Common myeloid progenitor, CD34-positive (primary cell): ENCODE results near the gene PRKCE.
A peak's percentile ranks its signal among the peaks of the same experiment; 100 is the strongest.

Experiments used
- CTCF ChIA-PET: fragments of 350-600 bp; sonication (Branson Sonifier 250); formaldehyde crosslinking; loops from one replicate; lab custom pipeline; 2021; ENCODE audit warnings: antibody characterized with exemption; lab: Charles Lee
- POLR2A ChIA-PET: fragments of 350-600 bp; sonication (Branson Sonifier 250); formaldehyde crosslinking; loops from one replicate; lab custom pipeline; 2021; ENCODE audit warnings: antibody characterized with exemption; lab: Charles Lee
- DNase-seq, 3 donors: peaks; one replicate each; pipeline versions ENCODE4 v3.0.0 to v3.0.0-alpha.2; 2013
- H3K27ac ChIP-seq, 2 experiments: 1 replicate in 1 of 2; 2 replicates in 1 of 2; pipeline ENCODE4 v1.7.0; 2013; ENCODE audit warnings: inconsistent platforms in 2 of 2, low read length in 2 of 2, mild to moderate bottlenecking in 2 of 2, low read depth in 1 of 2, moderate library complexity in 1 of 2; ENCODE audit not compliant: severe bottlenecking in 2 of 2, insufficient read depth in 1 of 2, poor library complexity in 1 of 2
- H3K27me3 ChIP-seq, 5 experiments: replicated peaks in 2 of 5; 1 replicate in 3 of 5; 2 replicates in 2 of 5; pipeline versions ENCODE4 v1.6.1 to v1.7.0; 2013; ENCODE audit warnings: low read length in 4 of 5, mild to moderate bottlenecking in 2 of 5, moderate library complexity in 2 of 5, inconsistent platforms in 1 of 5; ENCODE audit not compliant: insufficient read depth in 5 of 5, control insufficient read depth in 4 of 5
- H3K36me3 ChIP-seq, 4 experiments: 1 replicate in 2 of 4; 2 replicates in 2 of 4; pipeline versions ENCODE4 v1.6.1 to v1.7.0; 2013; ENCODE audit warnings: low read length in 3 of 4, control low read depth in 1 of 4, mild to moderate bottlenecking in 1 of 4; ENCODE audit not compliant: control insufficient read depth in 4 of 4, insufficient read depth in 4 of 4
- H3K4me1 ChIP-seq, 4 experiments: 1 replicate in 3 of 4; 2 replicates in 1 of 4; pipeline versions ENCODE4 v1.6.1 to v1.7.1; 2013; ENCODE audit warnings: low read length in 3 of 4, mild to moderate bottlenecking in 3 of 4, control low read depth in 1 of 4, inconsistent platforms in 1 of 4, moderate library complexity in 1 of 4; ENCODE audit not compliant: control insufficient read depth in 4 of 4, insufficient read depth in 4 of 4; ENCODE audit errors: control extremely low read depth in 1 of 4
- H3K4me3 ChIP-seq, 7 experiments: 1 replicate in 4 of 7; 2 replicates in 3 of 7; pipeline versions ENCODE4 v1.5.1 to v1.7.0; 2013; ENCODE audit warnings: mild to moderate bottlenecking in 7 of 7, low read length in 6 of 7, moderate library complexity in 6 of 7, inconsistent platforms in 2 of 7, low read depth in 2 of 7, control low read depth in 1 of 7; ENCODE audit not compliant: insufficient read depth in 4 of 7, control insufficient read depth in 1 of 7; ENCODE audit errors: extremely low read depth in 1 of 7
- H3K9me3 ChIP-seq, 5 experiments: 1 replicate in 4 of 5; 2 replicates in 1 of 5; pipeline versions ENCODE4 v1.6.1 to v1.7.1; 2013; ENCODE audit warnings: low read length in 4 of 5, mild to moderate bottlenecking in 2 of 5, inconsistent platforms in 1 of 5, low read depth in 1 of 5, moderate library complexity in 1 of 5; ENCODE audit not compliant: control insufficient read depth in 4 of 5, insufficient read depth in 2 of 5; ENCODE audit errors: control extremely low read depth in 1 of 5
- WGBS: methylation state at CpG from one replicate; pipeline ENCODE4 v1.1.5; 2013; ENCODE audit not compliant: insufficient coverage; 5-methylcytosine and 5-hydroxymethylcytosine counted together

The PRKCE gene

DNA sequence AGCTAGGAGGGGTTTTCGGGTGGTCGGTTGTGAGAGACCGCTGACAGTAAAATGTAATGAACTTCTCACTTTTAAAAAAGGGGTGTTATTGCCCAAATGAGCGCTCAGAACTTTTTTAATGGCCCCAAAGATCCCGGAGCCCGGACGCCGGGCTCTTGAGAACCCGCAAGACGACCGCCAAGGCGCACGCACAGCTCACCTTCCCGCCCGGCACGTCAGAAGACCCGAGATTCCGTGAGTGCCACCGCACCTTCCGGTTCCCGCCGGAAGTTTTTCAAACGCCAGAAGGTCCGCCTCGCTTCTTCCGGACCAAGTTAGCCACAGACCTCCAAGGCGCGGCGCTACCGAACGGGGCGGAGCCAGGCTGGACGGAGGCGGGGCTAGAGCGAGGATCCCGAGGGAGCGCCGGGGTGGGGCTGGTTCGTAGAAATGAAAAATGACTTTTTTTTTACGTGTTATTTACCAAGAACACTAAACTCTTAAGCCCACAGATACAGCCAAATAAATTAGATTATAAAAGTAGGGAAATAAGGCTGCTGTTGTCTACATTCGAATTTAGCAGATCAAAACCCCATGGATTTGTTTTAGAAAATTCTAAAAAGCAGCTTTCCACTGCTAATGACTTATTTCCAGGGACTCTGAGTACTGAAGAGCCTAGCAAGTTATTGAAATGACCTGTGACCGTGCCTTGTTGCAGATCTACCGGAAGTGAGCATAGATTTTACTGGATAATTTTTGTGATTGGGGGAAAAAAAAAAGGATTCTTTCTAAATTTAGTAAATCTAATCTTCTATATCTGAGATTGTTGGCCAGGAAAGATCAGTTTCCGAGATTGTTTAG lies 40.2 kb upstream of the PRKCE start, which contains the start of gene SRBD1:
TSS of gene SRBD1 (minus strand) at position 248 of the 840 bp plus-strand sequence. CDS start 5,826 bp downstream, outside the sequence.
- POLR2A ChIA-PET, result interaction anchor here (0.7 to 1.3 kb wide), 2 partner anchors 23 to 338 kb away, joined by 4 to 8 read pairs; no protein-coding TSS in a partner anchor
- Histone ChIP-seq H3K4me3 (peak within 1 kb of the TSS; percentile 50 to 97 (median 85)), H3K9me3 (no peaks in the 10 kb centered on the region), H3K4me1 (peaks cover 10 to 31% (median 21%) of the 10 kb centered on the region in 4 experiments), H3K27me3 (no peaks in the 10 kb centered on the region), H3K27ac (peak within 1 kb of the TSS; percentile 74 to 92), H3K36me3 (no peaks in the 10 kb centered on the region)
- CTCF ChIA-PET, result interaction anchor here (0.7 to 1.8 kb wide), 3 partner anchors 23 to 50 kb away, joined by 3 to 8 read pairs (median 3); no protein-coding TSS in a partner anchor
- under 1% methylated on average over 32 of the region's 44 CpGs for WGBS
- peak; percentile 94 to 96 (median 95) for DNase-seq

DNA sequence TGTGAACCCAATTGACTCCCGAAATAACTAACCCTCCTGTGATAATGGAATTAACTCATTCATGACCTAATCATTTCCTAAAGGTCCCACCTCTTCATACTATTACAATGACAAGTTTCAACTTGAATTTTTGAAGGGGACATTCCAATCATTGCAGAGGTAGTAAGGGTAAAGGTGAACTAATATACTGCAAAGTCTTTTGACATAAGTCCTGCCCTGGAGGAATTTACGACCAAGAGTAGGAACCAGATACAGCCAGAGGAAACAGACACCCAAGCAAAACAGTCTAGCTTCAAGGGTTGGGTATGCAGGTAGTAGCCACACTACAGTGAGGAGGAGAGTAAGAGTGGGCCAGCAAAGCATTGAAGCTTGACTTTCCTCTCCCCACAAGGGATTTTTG lies 39.2 kb upstream of the PRKCE start:
- Histone ChIP-seq H3K36me3 (no peaks in the 10 kb centered on the region), H3K9me3 (no peaks in the 10 kb centered on the region), H3K4me3 (no peak overlapping the region), H3K4me1 (peaks cover 10 to 26% (median 14%) of the 10 kb centered on the region in 4 experiments), H3K27ac (no peak overlapping the region), H3K27me3 (no peaks in the 10 kb centered on the region)
- no peak for DNase-seq
- ChIA-PET CTCF (interaction anchor here (1.0 kb wide), 1 partner anchor 31 kb away, joined by 4 read pairs; no protein-coding TSS in a partner anchor), POLR2A (no interaction called here)
- 100% methylated on average over 1 of the region's 2 CpGs for WGBS

DNA sequence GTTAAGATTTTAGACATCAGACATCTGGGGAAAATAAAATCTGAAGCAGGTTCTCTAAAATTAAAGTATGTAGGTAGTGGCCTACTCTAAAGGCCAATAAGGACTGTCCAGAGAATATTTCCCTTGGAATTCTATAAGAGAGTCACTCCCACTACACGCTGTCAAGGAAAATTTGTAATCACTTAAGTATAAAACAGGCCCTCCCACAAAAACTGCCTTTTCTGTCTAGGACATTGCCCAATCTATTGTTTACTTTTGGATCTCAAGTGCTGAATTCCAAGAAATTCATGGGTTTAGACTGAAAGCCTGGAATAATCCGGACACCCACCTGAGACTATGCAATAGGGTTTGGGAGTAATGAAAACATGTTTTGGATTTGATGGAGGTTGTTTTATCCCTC lies 38.7 kb upstream of the PRKCE start:
- CTCF ChIA-PET, result interaction anchor here (1.0 to 1.6 kb wide), 2 partner anchors 30 to 32 kb away, joined by 4 read pairs; no protein-coding TSS in a partner anchor
- POLR2A ChIA-PET, result no interaction called here
- Histone ChIP-seq H3K27me3 (no peaks in the 10 kb centered on the region), H3K9me3 (no peaks in the 10 kb centered on the region), H3K4me3 (no peak overlapping the region), H3K36me3 (no peaks in the 10 kb centered on the region), H3K4me1 (peaks cover 8 to 22% (median 12%) of the 10 kb centered on the region in 4 experiments), H3K27ac (no peak overlapping the region)
- 100% methylated on average over 1 of the region's 2 CpGs for WGBS
- no peak for DNase-seq

DNA sequence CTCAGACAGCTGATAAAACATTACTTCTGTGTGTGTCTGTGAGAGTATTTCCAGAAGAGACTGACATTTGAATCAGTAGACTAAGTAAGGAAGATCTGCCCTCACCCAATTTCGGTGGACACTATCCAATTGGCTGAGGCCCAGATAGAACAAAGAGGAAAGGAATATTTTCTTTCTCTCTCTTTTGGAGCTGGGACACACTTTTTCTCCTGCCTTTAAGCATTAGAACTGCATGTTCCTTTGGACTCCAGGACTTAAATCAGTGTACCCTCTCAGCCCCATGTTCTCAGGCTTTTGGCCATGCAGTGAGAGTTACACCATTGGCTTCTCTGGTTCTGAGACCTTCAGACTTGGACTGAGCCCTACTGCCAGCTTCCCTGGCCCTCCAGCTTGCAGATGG lies 37.1 kb upstream of the PRKCE start:
- Histone ChIP-seq H3K4me3 (no peak overlapping the region), H3K27ac (no peak overlapping the region), H3K27me3 (no peaks in the 10 kb centered on the region), H3K36me3 (no peaks in the 10 kb centered on the region), H3K9me3 (no peaks in the 10 kb centered on the region), H3K4me1 (peaks cover 8 to 20% (median 12%) of the 10 kb centered on the region in 4 experiments)
- WGBS, result 100% methylated on average over 1 of the region's 1 CpG
- POLR2A ChIA-PET, result no interaction called here
- DNase-seq, result no peak
- CTCF ChIA-PET, result interaction anchor here (0.9 to 1.7 kb wide), 3 partner anchors 28 to 231 kb away, joined by 3 to 4 read pairs (median 4); no protein-coding TSS in a partner anchor

DNA sequence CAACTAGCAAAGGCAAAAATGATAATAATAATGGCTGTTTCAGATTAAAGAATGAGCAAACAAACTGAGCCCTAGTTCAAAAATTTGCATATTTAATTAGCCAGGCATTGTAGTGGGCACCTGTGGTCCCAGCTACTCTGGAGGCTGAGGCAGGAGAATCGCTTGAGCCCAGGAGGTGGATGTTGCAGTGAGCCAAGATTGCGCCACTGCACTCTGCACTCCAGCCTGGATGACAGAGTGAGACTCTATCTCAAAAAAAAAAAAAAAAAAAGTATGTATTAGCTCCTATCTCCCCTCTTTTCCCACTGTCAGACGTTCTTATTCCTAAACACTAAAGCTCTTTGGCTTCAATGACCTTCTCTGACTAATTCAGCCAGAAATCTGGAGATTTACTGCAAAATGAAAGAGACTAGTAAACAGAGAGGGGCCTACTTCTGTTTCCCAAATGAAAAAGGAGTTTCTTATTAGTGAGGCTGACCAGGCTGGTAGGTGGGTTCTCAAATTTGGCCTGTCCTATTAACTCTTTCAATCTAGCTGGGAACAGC lies 36.5 kb upstream of the PRKCE start:
- DNase-seq, result no peak
- Histone ChIP-seq H3K36me3 (no peaks in the 10 kb centered on the region), H3K4me3 (no peak overlapping the region), H3K27me3 (no peaks in the 10 kb centered on the region), H3K27ac (no peak overlapping the region), H3K4me1 (peaks cover 4 to 15% (median 9%) of the 10 kb centered on the region in 4 experiments), H3K9me3 (no peaks in the 10 kb centered on the region)
- ChIA-PET POLR2A (no interaction called here), CTCF (interaction anchor here (1.7 kb wide), 1 partner anchor 28 kb away, joined by 4 read pairs; no protein-coding TSS in a partner anchor)
- WGBS, result no CpG with 5 or more reads among the region's 3 CpGs

DNA sequence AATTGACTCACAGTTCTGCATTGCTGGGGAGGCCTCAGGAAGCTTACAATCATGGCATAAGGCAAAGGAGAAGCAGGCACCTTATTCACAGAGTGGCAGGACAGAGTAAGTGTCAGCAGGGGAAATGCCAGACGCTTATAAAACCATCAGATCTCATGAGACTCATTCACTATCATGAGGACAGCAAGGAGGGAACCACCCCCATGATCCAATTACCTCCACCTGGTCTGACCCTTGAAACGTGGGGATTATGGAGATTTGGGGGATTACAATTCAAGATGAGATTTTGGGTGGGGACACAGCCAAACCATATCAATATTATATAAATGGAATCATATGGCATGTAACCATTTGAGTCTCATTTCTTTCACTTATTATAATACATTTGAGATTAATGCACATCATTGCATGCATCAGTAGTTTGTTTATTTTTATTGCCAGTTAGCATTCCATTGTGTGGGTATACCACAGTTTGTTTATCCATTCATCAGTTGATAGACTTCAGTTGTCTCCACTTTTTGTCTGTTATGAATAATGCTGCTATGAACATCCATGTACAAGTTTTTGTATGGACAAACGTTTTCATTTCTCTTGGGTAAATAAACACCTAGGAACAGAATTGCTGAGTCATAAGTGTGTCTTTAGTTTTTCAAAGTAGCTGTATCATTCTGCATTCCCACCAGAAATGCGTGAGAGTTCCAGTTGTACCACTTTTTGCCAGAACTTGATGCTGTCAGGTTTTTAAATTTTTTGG lies 34.6 kb upstream of the PRKCE start:
- peaks cover 0 to 3% (median 0%) of the 10 kb centered on the region in 4 experiments for H3K4me1 ChIP-seq
- no peaks in the 10 kb centered on the region for H3K27me3 ChIP-seq
- no peak for DNase-seq
- H3K9me3 ChIP-seq, result no peaks in the 10 kb centered on the region
- ChIA-PET POLR2A (no interaction called here), CTCF (no interaction called here)
- H3K4me3 ChIP-seq, result no peak overlapping the region
- no CpG with 5 or more reads among the region's 4 CpGs for WGBS
- H3K27ac ChIP-seq, result no peak overlapping the region
- H3K36me3 ChIP-seq, result no peaks in the 10 kb centered on the region
